B cell (primary cell): ENCODE results near the gene QKI. TPM values are rescaled to one million over a fixed set of nuclear protein-coding genes. Genes with fewer than 3 reads are reported as not detected.

Source experiments
- ATAC-seq: fragments of 200-7000 bp; cut with Tn5 transposase; one replicate; pipeline ENCODE4 v1.10.0; 2021; ENCODE audit warnings: low read depth, mild to moderate bottlenecking, moderate number of reproducible peaks, moderate library complexity
- CTCF ChIA-PET: fragments of 350-600 bp; sonication (Branson Sonifier 250); formaldehyde crosslinking; loops from one replicate; lab custom pipeline; 2021; ENCODE audit warnings: antibody characterized with exemption, inconsistent platforms; lab: Charles Lee
- POLR2A ChIA-PET: fragments of 350-600 bp; sonication (Branson Sonifier 250); formaldehyde crosslinking; loops from one replicate; lab custom pipeline; 2021; ENCODE audit warnings: antibody characterized with exemption; lab: Charles Lee
- DNase-seq: peaks from one replicate; pipeline ENCODE4 v3.0.0; 2013
- H2AFZ ChIP-seq: 2 replicates; pipeline ENCODE4 v1.6.1; 2012; ENCODE audit warnings: mild to moderate bottlenecking, low read depth, low read length; ENCODE audit not compliant: insufficient read depth, poor library complexity, severe bottlenecking
- H3K27ac ChIP-seq, 2 donors: 1 replicate in 1 of 2; 2 replicates in 1 of 2; pipeline ENCODE4 v1.5.1; 2012 to 2013; ENCODE audit warnings: low read length in 2 of 2, mild to moderate bottlenecking in 2 of 2, moderate library complexity in 1 of 2
- H3K27me3 ChIP-seq, 4 experiments: fragments of 200-600 bp in 1 of 4; sonication (generic) in 1 of 4; replicated peaks in 1 of 4; 1 replicate in 2 of 4; 2 replicates in 2 of 4; pipeline versions ENCODE4 v1.6.1 to v1.7.0; 2013 to 2016; ENCODE audit warnings: low read length in 3 of 4, mild to moderate bottlenecking in 2 of 4, mixed read lengths in 1 of 4, moderate library complexity in 1 of 4; ENCODE audit not compliant: insufficient read depth in 4 of 4, control insufficient read depth in 3 of 4; ENCODE audit errors: control extremely low read depth in 1 of 4
- H3K36me3 ChIP-seq, 2 experiments: replicated peaks in 1 of 2; 1 replicate in 1 of 2; 2 replicates in 1 of 2; pipeline versions ENCODE4 v1.6.1 to v1.7.1; 2013; ENCODE audit warnings: low read length in 1 of 2; ENCODE audit not compliant: insufficient read depth in 2 of 2, control insufficient read depth in 1 of 2; ENCODE audit errors: control extremely low read depth in 1 of 2, extremely low read depth in 1 of 2
- H3K4me1 ChIP-seq, 2 donors: fragments of 200-600 bp in 1 of 2; sonication (generic) in 1 of 2; 1 replicate in 1 of 2; 2 replicates in 1 of 2; pipeline versions ENCODE4 v1.5.1 to v1.6.1; 2013 to 2017; ENCODE audit warnings: low read length in 2 of 2; ENCODE audit not compliant: control insufficient read depth in 2 of 2, insufficient read depth in 2 of 2
- H3K4me2 ChIP-seq: replicated peaks from 2 replicates; pipeline ENCODE3; 2012; ENCODE audit warnings: mild to moderate bottlenecking, low read depth, low read length; ENCODE audit not compliant: poor library complexity, severe bottlenecking
- H3K4me3 ChIP-seq, 5 experiments: fragments of 200-600 bp in 1 of 5; sonication (generic) in 1 of 5; 1 replicate in 3 of 5; 2 replicates in 2 of 5; pipeline versions ENCODE4 v1.5.1 to v1.7.0; 2011 to 2016; ENCODE audit warnings: low read length in 4 of 5, mild to moderate bottlenecking in 4 of 5, low read depth in 2 of 5, control low read depth in 1 of 5, moderate library complexity in 1 of 5; ENCODE audit not compliant: insufficient read depth in 1 of 5; ENCODE audit errors: control extremely low read depth in 1 of 5, extremely low read depth in 1 of 5
- H3K79me2 ChIP-seq: fragments of 200-600 bp; sonication (generic); one replicate; pipeline ENCODE4 v1.6.0; 2016; ENCODE audit warnings: low read length; ENCODE audit not compliant: control insufficient read depth, insufficient read depth
- H3K9ac ChIP-seq: fragments of 200-600 bp; sonication (generic); 2 replicates; pipeline ENCODE4 v1.6.1; 2017; ENCODE audit warnings: mild to moderate bottlenecking, low read length, moderate library complexity
- H3K9me3 ChIP-seq, 3 donors: one replicate each; pipeline versions ENCODE4 v1.6.1 to v1.7.1; 2013; ENCODE audit warnings: low read length in 2 of 3; ENCODE audit not compliant: control insufficient read depth in 2 of 3, insufficient read depth in 1 of 3; ENCODE audit errors: control extremely low read depth in 1 of 3
- H4K20me1 ChIP-seq: 2 replicates; pipeline ENCODE4 v1.6.0; 2012; ENCODE audit warnings: mild to moderate bottlenecking, low read length; ENCODE audit not compliant: insufficient read depth, control insufficient read depth, poor library complexity, severe bottlenecking
- H3K27ac Mint-ChIP-seq: one replicate; pipeline ENCODE4 v1.8.0; 2021; ENCODE audit warnings: mixed read lengths
- H3K27me3 Mint-ChIP-seq: one replicate; pipeline ENCODE4 v1.8.0; 2021; ENCODE audit warnings: mixed read lengths
- H3K4me1 Mint-ChIP-seq: one replicate; pipeline ENCODE4 v1.8.0; 2021; ENCODE audit warnings: mixed read lengths
- H3K4me3 Mint-ChIP-seq: one replicate; pipeline ENCODE4 v1.8.0; 2021; ENCODE audit warnings: mixed read lengths
- H3K9me3 Mint-ChIP-seq: one replicate; pipeline ENCODE4 v1.8.0; 2022; ENCODE audit warnings: mixed read lengths; ENCODE audit not compliant: insufficient read depth
- CTCF ChIP-seq: fragments of 200-600 bp; IDR thresholded peaks from one replicate; pipeline ENCODE4 v1.8.0; 2022; ENCODE audit warnings: antibody characterized with exemption, mild to moderate bottlenecking
- EZH2 ChIP-seq: IDR thresholded peaks from 2 replicates; pipeline ENCODE4 v1.6.1; 2012; ENCODE audit warnings: borderline replicate concordance, low read depth, mild to moderate bottlenecking, moderate library complexity, low read length; ENCODE audit not compliant: insufficient read depth, poor library complexity, severe bottlenecking
- WGBS: methylation state at CpG from one replicate; pipeline ENCODE4 v1.1.5; 2013; ENCODE audit warnings: missing lambda C conversion rate; ENCODE audit not compliant: insufficient coverage; 5-methylcytosine and 5-hydroxymethylcytosine counted together
- intact Hi-C: fragments of 100-400 bp; cut with micrococcal nuclease; formaldehyde crosslinking; loops from one replicate; pipeline ENCODE4 v1.10.0; 2022
- polyA plus RNA-seq: library from polyadenylated mRNA; depleted of rRNA; stranded (reverse); fragments of >200 nt; gene quantifications from 2 replicates; pipeline ENCODE4 v1.2.3, GENCODE V29; 2012
- total RNA-seq, 2 donors: library from RNA; stranded (reverse); fragments of 120-200 nt in 1 of 2; gene quantifications; 1 replicate in 1 of 2; 2 replicates in 1 of 2; pipeline versions ENCODE4 v1.2.3 to v1.2.4, GENCODE V29; 2013 to 2022

The QKI gene
- total and polyA plus RNA-seq, 2 donors (not counting 1 experiment from before 2014, with no cell fraction given): 38.8 to 79.5 TPM

GRCh38 chr6:163370464-163371117, 43.9 kb upstream of the QKI start:
- Histone ChIP-seq H3K9me3 (no peaks in the 10 kb centered on the region), H3K4me2 (no peak overlapping the region), H3K36me3 (no peaks in the 10 kb centered on the region), H3K9ac (no peak overlapping the region), H3K4me1 (no peaks in the 10 kb centered on the region), H4K20me1 (no peaks in the 10 kb centered on the region), H3K27me3 (peaks cover 0 to 15% (median 2%) of the 10 kb centered on the region in 4 experiments), H3K79me2 (no peaks in the 10 kb centered on the region), H2AFZ (no peak overlapping the region), H3K4me3 (no peak overlapping the region), H3K27ac (no peak overlapping the region)
- WGBS: no CpG with 5 or more reads among the region's 5 CpGs
- TF ChIP-seq CTCF (no peak), EZH2 (no peak)
- Mint-ChIP-seq H3K4me1 (no peaks in the 10 kb centered on the region), H3K9me3 (no peaks in the 10 kb centered on the region), H3K27me3 (peaks cover 24% of the 10 kb centered on the region), H3K27ac (no peak overlapping the region), H3K4me3 (no peak overlapping the region)
- ChIA-PET CTCF (no interaction called here), POLR2A (no interaction called here)
- ATAC-seq (no peak), DNase-seq (no peak)
- intact Hi-C loops: no loop called here

GRCh38 chr6:163371129-163371528, 43.4 kb upstream of the QKI start:
- Histone ChIP-seq H3K9me3 (no peaks in the 10 kb centered on the region), H4K20me1 (no peaks in the 10 kb centered on the region), H2AFZ (no peak overlapping the region), H3K4me3 (no peak overlapping the region), H3K27me3 (peaks cover 0 to 15% (median 2%) of the 10 kb centered on the region in 4 experiments), H3K4me1 (no peaks in the 10 kb centered on the region), H3K36me3 (no peaks in the 10 kb centered on the region), H3K79me2 (no peaks in the 10 kb centered on the region), H3K4me2 (no peak overlapping the region), H3K27ac (no peak overlapping the region), H3K9ac (no peak overlapping the region)
- no CpG with 5 or more reads among the region's 2 CpGs for WGBS
- DNase-seq: no peak
- ChIA-PET CTCF (no interaction called here), POLR2A (no interaction called here)
- Mint-ChIP-seq H3K4me1 (no peaks in the 10 kb centered on the region), H3K27me3 (peaks cover 24% of the 10 kb centered on the region), H3K27ac (no peak overlapping the region), H3K9me3 (no peaks in the 10 kb centered on the region), H3K4me3 (no peak overlapping the region)
- intact Hi-C loops: no loop called here
- no peak for ATAC-seq
- TF ChIP-seq CTCF (no peak), EZH2 (no peak)
